Panc1 (cell line): ENCODE results near the gene CNKSR1. TPM values are rescaled to one million over a fixed set of nuclear protein-coding genes. Genes with fewer than 3 reads are reported as not detected.

Source experiments
- ATAC-seq: fragments of 200-7000 bp; cut with Tn5 transposase; 2 replicates; pipeline ENCODE4 v1.9.1; 2020; ENCODE audit warnings: mild to moderate bottlenecking, moderate library complexity
- BruUV-seq: library from RNA; stranded (reverse); fragments of 400-500 nt; replicated peaks from 2 replicates; lab custom pipeline; 2021; lab: Mats Ljungman, UMichigan
- CTCF ChIA-PET: fragments of 300-600 bp; sonication (Branson Sonifier 250); formaldehyde crosslinking; loops from one replicate; lab custom pipeline; 2022; ENCODE audit warnings: antibody characterized with exemption; lab: Charles Lee
- POLR2A ChIA-PET: fragments of 300-600 bp; sonication (Branson Sonifier 250); formaldehyde crosslinking; loops from one replicate; lab custom pipeline; 2022; ENCODE audit warnings: antibody characterized with exemption; lab: Charles Lee
- DNase-seq: peaks from one replicate; pipeline ENCODE4 v3.0.0-alpha.2; 2010; ENCODE audit warnings: low read depth, low spot score
- H3K27ac ChIP-seq: 2 replicates; pipeline ENCODE4 v1.5.1; 2011; ENCODE audit warnings: mild to moderate bottlenecking, low read length, inconsistent platforms
- H3K27me3 ChIP-seq: fragments of 200-500 bp; sonication (Bioruptor generic); 2 replicates; pipeline ENCODE4 v1.6.0; 2014; ENCODE audit warnings: low read length, inconsistent platforms; ENCODE audit not compliant: control insufficient read depth, insufficient read depth
- H3K36me3 ChIP-seq: fragments of 200-500 bp; sonication (Bioruptor generic); 2 replicates; pipeline ENCODE4 v1.5.1; 2014; ENCODE audit warnings: inconsistent platforms, mild to moderate bottlenecking, low read length, moderate library complexity; ENCODE audit not compliant: control insufficient read depth, insufficient read depth
- H3K4me1 ChIP-seq: 2 replicates; pipeline ENCODE4 v1.5.1; 2011; ENCODE audit warnings: inconsistent platforms, mild to moderate bottlenecking, low read length, moderate library complexity; ENCODE audit not compliant: control insufficient read depth, insufficient read depth
- H3K4me3 ChIP-seq, 2 experiments: 2 replicates each; pipeline ENCODE4 v1.5.1; 2011 to 2012; ENCODE audit warnings: low read depth in 2 of 2, low read length in 2 of 2, mild to moderate bottlenecking in 2 of 2, inconsistent platforms in 1 of 2, moderate library complexity in 1 of 2
- H3K9me3 ChIP-seq: fragments of 200-500 bp; sonication (Bioruptor generic); 2 replicates; pipeline ENCODE4 v1.5.1; 2014; ENCODE audit warnings: low read depth, mild to moderate bottlenecking, inconsistent platforms, low read length, moderate library complexity; ENCODE audit not compliant: control insufficient read depth, insufficient read depth
- CTCF ChIP-seq: fragments of 450-650 bp; IDR thresholded peaks from 2 replicates; pipeline ENCODE4 v1.5.1; 2017; ENCODE audit warnings: mild to moderate bottlenecking
- POLR2AphosphoS5 ChIP-seq: IDR thresholded peaks from 2 replicates; pipeline ENCODE4 v1.6.1; 2012; ENCODE audit warnings: mild to moderate bottlenecking, low read depth, low read length, moderate library complexity
- REST ChIP-seq, 2 experiments: IDR thresholded peaks; 2 replicates each; pipeline ENCODE4 v1.6.1; 2011 to 2012; ENCODE audit warnings: low read depth in 2 of 2, control low read depth in 1 of 2, low read length in 1 of 2, mild to moderate bottlenecking in 1 of 2, moderate library complexity in 1 of 2; ENCODE audit not compliant: insufficient read depth in 1 of 2
- SIN3A ChIP-seq: IDR thresholded peaks from 2 replicates; pipeline ENCODE4 v1.6.1; 2012; ENCODE audit warnings: low read depth, mild to moderate bottlenecking, low read length, moderate library complexity, borderline replicate concordance; ENCODE audit not compliant: insufficient read depth
- TCF7L2 ChIP-seq: IDR thresholded peaks from 2 replicates; pipeline ENCODE4 v1.6.1; 2011; ENCODE audit warnings: mild to moderate bottlenecking, low read depth, low read length, inconsistent platforms
- in situ Hi-C: cut with HindIII; loops from 2 replicates; pipeline ENCODE4 v1.10.0; 2016; ENCODE audit warnings: low sequenced_read_pairs, low pct_unique_long_range_greater_than_20kb
- intact Hi-C: fragments of 100-400 bp; cut with micrococcal nuclease; formaldehyde crosslinking; loops from one replicate; pipeline ENCODE4 v1.10.0; 2022; ENCODE audit not compliant: unreplicated experiment
- total RNA-seq: library from RNA; stranded (reverse); gene quantifications from one replicate; pipeline ENCODE4 v1.2.1, GENCODE V29; 2021; ENCODE audit not compliant: unreplicated experiment

CNKSR1 gene
- total RNA-seq, 1 experiment from 2014 or later: 13.7 TPM

- Histone ChIP-seq H3K4me1 (no peaks in the 10 kb centered on the region; the same call in 1 of the 2 replicates), H3K27ac (no peak overlapping the region), H3K9me3 (no peaks in the 10 kb centered on the region), H3K4me3 (no peak overlapping the region), H3K36me3 (no peaks in the 10 kb centered on the region; the same call in 1 of the 2 replicates), H3K27me3 (no peaks in the 10 kb centered on the region)
- no peak for ATAC-seq
- TF ChIP-seq CTCF (no peak), POLR2AphosphoS5 (no peak), REST (IDR thresholded peaks at IDR 0.05; ENCODE audit: insufficient read depth in 1 of 2, low read depth in 2 of 2, low read length in 1 of 2) (no peak), TCF7L2 (no peak), SIN3A (no peak)
- DNase-seq: no peak
- intact Hi-C loops: no loop called here
- in situ Hi-C loops: no loop called here
- ChIA-PET POLR2A (no interaction called here), CTCF (no interaction called here)
- BruUV-seq: no TSS peak
Measured at GRCh38 chr1:26181586-26182382, 4.5 kb downstream of the CNKSR1 start.

GRCh38 chr1:26182383-26182696 lies 5.0 kb downstream of the CNKSR1 start:
- H3K36me3 ChIP-seq: no peaks in the 10 kb centered on the region; the same call in 1 of the 2 replicates
- no peaks in the 10 kb centered on the region for H3K9me3 ChIP-seq
- in situ Hi-C loops: no loop called here
- H3K27me3 ChIP-seq: no peaks in the 10 kb centered on the region
- DNase-seq (no peak), ATAC-seq (no peak)
- ChIA-PET POLR2A (no interaction called here), CTCF (no interaction called here)
- intact Hi-C loops: no loop called here
- TF ChIP-seq REST (IDR thresholded peaks at IDR 0.05; ENCODE audit: insufficient read depth in 1 of 2, low read depth in 2 of 2, low read length in 1 of 2) (no peak), CTCF (no peak), SIN3A (no peak), POLR2AphosphoS5 (no peak), TCF7L2 (no peak)
- BruUV-seq: no TSS peak
- H3K4me1 ChIP-seq: no peaks in the 10 kb centered on the region; the same call in 1 of the 2 replicates
- H3K4me3 ChIP-seq: no peak overlapping the region
- H3K27ac ChIP-seq: no peak overlapping the region
